GM10266 (cell line): ENCODE data around the gene FRMD5.
A peak's percentile ranks its signal among the peaks of the same experiment; 100 is the strongest.
"Not testable (repeated sequence)": the region's sequence is repeated elsewhere in the genome, so short reads cannot be mapped to it uniquely, and the experiment has no call there.

Experiments used
- DNase-seq: peaks from one replicate; pipeline ENCODE4 v3.0.0; 2012; ENCODE audit errors: extremely low spot score
- TF ChIP-seq, protein P1 (sequence below): IDR thresholded peaks from 2 replicates; pipeline ENCODE4 v1.5.1; 2012; ENCODE audit warnings: mild to moderate bottlenecking, low read depth; ENCODE audit not compliant: control insufficient read depth, insufficient read depth; ENCODE audit errors: missing control alignments

Gene FRMD5

DNA sequence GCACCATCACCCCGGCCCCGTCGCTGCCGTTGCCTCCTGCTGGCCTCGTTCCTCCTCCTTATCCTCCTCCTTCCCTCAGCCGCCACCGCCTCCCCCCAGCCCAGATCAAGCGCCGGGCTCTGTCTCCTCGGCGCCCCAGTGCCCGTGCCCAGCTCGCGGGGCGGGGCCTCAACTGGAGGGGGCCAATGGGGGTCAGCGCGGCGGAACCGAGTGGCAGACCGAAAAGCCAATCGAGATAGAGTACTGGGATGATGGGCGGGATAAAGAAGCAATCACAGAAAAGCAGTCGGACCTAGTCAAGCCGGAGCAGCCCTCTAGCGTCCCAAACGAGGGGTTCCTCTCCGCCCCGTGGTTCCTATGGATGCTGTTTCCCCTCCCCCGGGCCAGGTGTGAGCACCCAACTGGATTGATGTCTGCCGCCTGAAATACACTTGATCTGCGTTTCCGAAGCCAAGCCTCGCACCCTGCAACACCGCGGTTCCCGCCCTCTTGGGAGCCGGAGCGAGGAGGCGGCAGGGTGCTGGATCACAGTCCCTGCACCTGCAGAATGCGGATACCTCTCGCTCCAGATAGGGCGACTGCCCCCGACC is at the start of gene FRMD5:
Gene FRMD5, minus strand, starts transcription at position 121 of the 590 bp plus-strand sequence.
- DNase-seq = peak; percentile 96
- TF ChIP-seq, protein P1, sequence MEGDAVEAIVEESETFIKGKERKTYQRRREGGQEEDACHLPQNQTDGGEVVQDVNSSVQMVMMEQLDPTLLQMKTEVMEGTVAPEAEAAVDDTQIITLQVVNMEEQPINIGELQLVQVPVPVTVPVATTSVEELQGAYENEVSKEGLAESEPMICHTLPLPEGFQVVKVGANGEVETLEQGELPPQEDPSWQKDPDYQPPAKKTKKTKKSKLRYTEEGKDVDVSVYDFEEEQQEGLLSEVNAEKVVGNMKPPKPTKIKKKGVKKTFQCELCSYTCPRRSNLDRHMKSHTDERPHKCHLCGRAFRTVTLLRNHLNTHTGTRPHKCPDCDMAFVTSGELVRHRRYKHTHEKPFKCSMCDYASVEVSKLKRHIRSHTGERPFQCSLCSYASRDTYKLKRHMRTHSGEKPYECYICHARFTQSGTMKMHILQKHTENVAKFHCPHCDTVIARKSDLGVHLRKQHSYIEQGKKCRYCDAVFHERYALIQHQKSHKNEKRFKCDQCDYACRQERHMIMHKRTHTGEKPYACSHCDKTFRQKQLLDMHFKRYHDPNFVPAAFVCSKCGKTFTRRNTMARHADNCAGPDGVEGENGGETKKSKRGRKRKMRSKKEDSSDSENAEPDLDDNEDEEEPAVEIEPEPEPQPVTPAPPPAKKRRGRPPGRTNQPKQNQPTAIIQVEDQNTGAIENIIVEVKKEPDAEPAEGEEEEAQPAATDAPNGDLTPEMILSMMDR = no peak

DNA sequence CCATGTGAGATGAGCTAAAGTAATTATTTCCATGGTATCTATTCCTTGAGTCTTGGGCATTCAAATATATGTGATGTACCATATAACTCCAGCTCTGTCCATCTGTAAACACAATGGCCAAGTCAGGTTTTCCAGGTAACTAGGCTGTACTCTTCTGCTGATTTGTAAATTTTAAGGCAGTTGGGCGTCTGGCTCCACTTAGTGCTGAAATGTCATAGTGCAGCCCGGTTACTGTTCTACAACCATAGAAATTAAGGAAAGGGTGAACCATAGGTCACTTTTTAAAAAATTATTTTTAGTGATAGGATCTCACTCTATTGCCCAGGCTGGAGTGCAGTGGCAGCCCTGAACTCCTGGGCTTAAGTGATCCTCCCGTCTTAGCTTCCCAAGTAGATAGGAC is 48.8 kb upstream of the FRMD5 start:
- TF ChIP-seq, protein P1 = no peak
- DNase-seq = no peak

DNA sequence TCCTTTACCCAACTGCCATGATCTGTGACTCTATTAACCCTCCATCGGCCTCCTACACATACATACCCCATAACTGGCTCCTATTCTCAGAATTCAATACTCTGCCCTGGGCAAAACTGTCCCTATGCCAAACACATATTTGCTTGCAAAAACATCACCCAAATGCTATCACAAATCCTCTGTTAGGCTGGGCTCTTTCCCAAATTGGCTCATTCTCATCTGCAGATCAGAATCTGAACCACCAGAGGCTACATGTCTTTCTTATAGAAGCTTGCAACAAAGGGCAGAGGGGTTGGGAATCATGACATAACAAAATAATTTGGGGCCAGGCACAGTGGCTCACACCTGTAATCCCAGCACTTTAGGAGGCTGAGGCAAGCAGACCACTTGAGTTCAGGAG is 48.1 kb upstream of the FRMD5 start:
- TF ChIP-seq, protein P1 = no peak
- no peak for DNase-seq

DNA sequence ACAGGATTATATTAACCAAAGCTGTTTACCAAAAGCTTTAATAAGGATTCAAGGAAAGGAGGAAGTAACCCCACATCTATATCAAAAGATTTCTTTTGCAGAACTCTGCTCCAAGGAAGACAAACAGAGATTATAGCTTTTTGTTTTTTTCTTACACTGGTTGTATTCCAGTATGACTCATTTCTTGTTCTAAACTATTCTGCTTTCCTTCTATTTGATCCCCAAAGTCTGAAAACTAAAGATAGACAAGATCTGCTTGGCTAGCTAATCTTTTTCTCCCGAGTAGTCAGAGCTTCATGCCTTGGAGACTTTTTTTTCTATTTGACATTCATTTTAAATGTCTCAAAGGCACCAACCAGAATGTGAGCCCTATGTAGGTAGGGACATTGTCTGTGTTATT is 36.8 kb upstream of the FRMD5 start:
- no peak for DNase-seq
- TF ChIP-seq, protein P1 = no peak

DNA sequence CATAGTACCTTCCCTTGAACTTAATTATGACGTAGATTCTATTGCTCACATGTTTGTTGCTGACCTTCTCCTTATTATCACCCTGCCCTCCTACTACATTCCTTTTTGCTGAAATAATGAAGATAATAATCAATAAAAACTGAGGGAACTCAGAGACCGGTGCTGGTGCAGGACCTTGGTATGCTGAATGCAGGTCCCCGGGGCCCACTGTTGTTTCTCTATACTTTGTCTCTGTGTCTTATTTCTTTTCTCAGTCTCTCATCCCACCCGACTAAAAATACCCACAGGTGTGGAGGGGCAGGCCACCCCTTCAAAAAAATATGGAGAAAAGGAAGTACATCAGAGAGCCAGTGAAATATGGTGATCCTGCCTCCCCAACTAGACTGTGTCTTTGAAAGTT is 34.2 kb upstream of the FRMD5 start:
- DNase-seq = not testable (repeated sequence)

DNA sequence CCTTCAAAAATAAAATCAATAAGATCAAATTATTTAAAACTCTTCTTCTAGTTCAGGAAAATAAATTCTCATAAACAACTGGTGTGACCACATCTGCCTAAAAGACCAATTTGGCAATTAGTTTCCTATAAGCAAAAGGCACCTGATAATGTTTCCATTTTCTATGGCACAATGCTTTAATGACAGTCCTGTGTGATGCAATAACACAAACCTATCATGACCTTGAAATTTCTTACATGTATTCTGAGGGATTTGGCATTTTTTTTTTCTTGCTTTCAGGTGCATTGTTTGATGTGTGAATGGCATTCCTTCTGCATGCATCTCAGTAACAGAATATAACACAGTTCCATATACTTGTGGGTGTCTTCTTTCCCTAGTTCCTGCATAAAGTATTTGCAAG is 32.5 kb upstream of the FRMD5 start:
- DNase-seq = no peak
- TF ChIP-seq, protein P1 = no peak

DNA sequence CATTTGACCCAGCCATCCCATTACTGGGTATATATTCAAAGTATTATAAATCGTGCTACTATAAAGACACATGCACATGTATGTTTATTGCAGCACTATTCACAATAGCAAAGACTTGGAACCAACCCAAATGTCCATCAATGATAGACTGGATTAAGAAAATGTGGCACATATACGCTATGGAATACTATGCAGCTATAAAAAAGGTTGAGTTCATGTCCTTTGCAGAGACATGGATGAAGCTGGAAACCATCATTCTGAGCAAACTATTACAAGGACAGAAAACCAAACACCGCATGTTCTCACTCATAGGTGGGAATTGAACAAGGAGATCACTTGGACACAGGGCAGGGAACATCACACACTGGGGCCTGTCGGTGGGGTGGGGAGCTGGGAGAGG is 31.9 kb upstream of the FRMD5 start:
- not testable (repeated sequence) for DNase-seq

DNA sequence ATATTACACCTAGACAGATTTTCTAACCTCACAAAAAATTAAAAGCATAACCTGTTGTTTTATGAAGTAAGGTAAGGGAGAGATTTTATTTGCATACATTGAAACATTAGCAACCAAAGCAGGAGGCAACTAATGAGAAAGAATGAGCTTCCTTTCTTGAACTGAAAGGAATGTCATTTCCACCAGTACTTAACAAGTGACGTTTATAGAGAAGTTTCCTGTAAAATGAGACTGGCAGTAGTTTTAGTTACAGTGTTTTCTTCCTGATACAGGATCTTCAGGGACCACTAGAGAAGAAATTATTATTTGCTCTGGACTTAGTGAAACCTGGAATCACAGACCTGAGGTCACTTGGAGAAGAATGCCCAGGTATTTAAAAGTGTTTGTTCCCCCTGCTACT is 27.4 kb upstream of the FRMD5 start:
- TF ChIP-seq, protein P1 = no peak
- DNase-seq = no peak
